Measurements from ENCODE around the gene PRRT2.

- TF ChIP-seq, protein P1, sequence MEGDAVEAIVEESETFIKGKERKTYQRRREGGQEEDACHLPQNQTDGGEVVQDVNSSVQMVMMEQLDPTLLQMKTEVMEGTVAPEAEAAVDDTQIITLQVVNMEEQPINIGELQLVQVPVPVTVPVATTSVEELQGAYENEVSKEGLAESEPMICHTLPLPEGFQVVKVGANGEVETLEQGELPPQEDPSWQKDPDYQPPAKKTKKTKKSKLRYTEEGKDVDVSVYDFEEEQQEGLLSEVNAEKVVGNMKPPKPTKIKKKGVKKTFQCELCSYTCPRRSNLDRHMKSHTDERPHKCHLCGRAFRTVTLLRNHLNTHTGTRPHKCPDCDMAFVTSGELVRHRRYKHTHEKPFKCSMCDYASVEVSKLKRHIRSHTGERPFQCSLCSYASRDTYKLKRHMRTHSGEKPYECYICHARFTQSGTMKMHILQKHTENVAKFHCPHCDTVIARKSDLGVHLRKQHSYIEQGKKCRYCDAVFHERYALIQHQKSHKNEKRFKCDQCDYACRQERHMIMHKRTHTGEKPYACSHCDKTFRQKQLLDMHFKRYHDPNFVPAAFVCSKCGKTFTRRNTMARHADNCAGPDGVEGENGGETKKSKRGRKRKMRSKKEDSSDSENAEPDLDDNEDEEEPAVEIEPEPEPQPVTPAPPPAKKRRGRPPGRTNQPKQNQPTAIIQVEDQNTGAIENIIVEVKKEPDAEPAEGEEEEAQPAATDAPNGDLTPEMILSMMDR (IDR thresholded peaks at IDR 0.05), result no peak
- TF ChIP-seq SIN3A (IDR thresholded peaks at IDR 0.05; ENCODE audit: borderline replicate concordance, insufficient read depth, low read depth, low read length) (no peak), POLR2AphosphoS5 (IDR thresholded peaks at IDR 0.05; ENCODE audit: low read depth, low read length) (no peak)
- TF ChIP-seq, protein P2, sequence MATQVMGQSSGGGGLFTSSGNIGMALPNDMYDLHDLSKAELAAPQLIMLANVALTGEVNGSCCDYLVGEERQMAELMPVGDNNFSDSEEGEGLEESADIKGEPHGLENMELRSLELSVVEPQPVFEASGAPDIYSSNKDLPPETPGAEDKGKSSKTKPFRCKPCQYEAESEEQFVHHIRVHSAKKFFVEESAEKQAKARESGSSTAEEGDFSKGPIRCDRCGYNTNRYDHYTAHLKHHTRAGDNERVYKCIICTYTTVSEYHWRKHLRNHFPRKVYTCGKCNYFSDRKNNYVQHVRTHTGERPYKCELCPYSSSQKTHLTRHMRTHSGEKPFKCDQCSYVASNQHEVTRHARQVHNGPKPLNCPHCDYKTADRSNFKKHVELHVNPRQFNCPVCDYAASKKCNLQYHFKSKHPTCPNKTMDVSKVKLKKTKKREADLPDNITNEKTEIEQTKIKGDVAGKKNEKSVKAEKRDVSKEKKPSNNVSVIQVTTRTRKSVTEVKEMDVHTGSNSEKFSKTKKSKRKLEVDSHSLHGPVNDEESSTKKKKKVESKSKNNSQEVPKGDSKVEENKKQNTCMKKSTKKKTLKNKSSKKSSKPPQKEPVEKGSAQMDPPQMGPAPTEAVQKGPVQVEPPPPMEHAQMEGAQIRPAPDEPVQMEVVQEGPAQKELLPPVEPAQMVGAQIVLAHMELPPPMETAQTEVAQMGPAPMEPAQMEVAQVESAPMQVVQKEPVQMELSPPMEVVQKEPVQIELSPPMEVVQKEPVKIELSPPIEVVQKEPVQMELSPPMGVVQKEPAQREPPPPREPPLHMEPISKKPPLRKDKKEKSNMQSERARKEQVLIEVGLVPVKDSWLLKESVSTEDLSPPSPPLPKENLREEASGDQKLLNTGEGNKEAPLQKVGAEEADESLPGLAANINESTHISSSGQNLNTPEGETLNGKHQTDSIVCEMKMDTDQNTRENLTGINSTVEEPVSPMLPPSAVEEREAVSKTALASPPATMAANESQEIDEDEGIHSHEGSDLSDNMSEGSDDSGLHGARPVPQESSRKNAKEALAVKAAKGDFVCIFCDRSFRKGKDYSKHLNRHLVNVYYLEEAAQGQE (IDR thresholded peaks at IDR 0.05; ENCODE audit: insufficient read depth in 1 of 2, low read depth in 2 of 2, low read length in 1 of 2), result no peak
These were observed 6.1 kb downstream of the PRRT2 start for GRCh38 chr16:29818082-29818481.

All from Panc1 (cell line).